NCI-H2227 (cell line): Measurements from ENCODE around the gene AK9.

ENCODE experiments used
- DNase-seq: peaks from one replicate; lab custom pipeline; 2025; ENCODE audit not compliant: unreplicated experiment; lab: John Stamatoyannopoulos, UW

The AK9 gene

DNA sequence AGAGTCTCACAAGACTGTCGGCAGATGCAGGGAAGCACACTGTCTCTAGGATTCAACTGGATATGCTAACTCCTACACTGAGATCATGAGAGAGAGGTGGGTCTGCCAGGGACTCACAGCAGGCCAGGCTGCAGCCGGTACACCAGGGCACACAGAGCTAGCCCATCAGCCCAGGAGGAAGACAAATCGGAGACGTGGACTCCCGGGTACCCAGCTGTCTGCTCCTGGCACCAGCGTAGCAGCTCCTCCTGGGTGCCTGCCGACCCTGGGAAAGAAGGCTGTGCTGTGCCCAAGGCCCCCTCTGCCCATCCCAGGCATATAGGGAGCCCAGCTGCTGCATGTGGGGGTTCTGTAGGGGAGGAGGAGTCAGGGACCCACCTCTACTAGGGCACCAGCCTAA lies 242.4 kb downstream of the AK9 start:
- DNase-seq = no peak

GRCh38 chr6:109447878-109448555 lies 243.0 kb downstream of the AK9 start:
- no peak for DNase-seq

- no peak for DNase-seq
These were observed 243.9 kb downstream of the AK9 start for GRCh38 chr6:109447087-109447486.

DNA sequence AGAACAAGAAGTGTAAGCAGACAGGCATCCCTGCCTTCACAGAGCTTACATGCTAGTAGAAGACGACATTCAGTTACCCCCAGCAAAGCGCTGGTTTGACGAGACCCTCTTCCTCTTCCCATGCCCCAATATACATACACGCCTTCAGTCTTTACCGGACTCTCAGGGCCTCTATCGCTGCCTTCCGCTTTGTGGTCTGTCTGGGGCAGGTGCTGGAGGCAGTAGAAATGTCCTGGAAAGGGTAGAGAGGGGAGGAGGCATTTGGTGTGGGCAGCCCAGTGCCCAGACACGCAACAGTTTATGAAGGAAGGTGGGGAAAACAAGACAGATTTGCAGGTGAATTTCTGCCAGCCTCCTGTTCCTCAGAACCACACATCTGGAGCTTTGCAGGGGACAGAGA lies 244.5 kb downstream of the AK9 start:
- no peak for DNase-seq

- no peak for DNase-seq
These were observed 244.9 kb downstream of the AK9 start for GRCh38 chr6:109446072-109446471.

DNA sequence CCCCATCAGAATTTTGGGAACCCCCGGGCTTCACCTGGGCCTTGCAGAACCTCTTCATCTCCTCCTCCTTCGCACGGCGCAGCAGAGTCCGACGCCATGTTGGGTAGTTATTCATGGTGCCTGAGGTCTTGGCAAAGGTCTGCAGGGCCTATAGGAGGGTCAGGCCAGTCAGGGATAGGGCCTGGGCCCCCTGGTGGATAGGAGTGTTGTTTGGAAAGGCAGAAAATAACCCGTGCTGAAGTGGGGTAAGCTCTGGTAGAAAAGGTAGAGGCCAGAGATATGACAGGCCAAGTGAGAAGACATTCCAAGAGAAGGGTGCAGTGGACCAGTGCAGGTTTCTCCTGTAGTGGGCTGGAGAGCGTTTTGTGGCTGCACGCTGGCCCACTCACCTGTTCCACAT lies 245.6 kb downstream of the AK9 start:
- no peak for DNase-seq

GRCh38 chr6:109443425-109443950 lies 247.5 kb downstream of the AK9 start:
- DNase-seq = no peak
